ENCODE results near the gene LDHAL6A.

LDHAL6A gene

GRCh38 chr11:18490736-18491485, 35.3 kb downstream of the LDHAL6A start:
- DNase-seq: no peak

- no peak for DNase-seq
Observed at GRCh38 chr11:18491924-18492323, 36.3 kb downstream of the LDHAL6A start.

GRCh38 chr11:18492888-18493287, 37.2 kb downstream of the LDHAL6A start:
- no peak for DNase-seq

GRCh38 chr11:18493310-18493709, 37.7 kb downstream of the LDHAL6A start:
- no peak for DNase-seq

- no peak for DNase-seq
Observed at GRCh38 chr11:18495271-18495670, 39.6 kb downstream of the LDHAL6A start.

GRCh38 chr11:18495703-18496102, 40.0 kb downstream of the LDHAL6A start:
- DNase-seq: no peak

GRCh38 chr11:18498039-18498438, 42.4 kb downstream of the LDHAL6A start:
- no peak for DNase-seq

- DNase-seq: no peak
Observed at GRCh38 chr11:18501629-18502028, 46.0 kb downstream of the LDHAL6A start.

- DNase-seq: no peak
Observed at GRCh38 chr11:18502352-18502751, 46.7 kb downstream of the LDHAL6A start.

- DNase-seq: no peak
Observed at GRCh38 chr11:18521122-18521521, 65.5 kb downstream of the LDHAL6A start.

GRCh38 chr11:18522388-18522787, 66.7 kb downstream of the LDHAL6A start:
- DNase-seq: peak; percentile 2

- no peak for DNase-seq
Observed at GRCh38 chr11:18523084-18523483, 67.4 kb downstream of the LDHAL6A start.

- DNase-seq: no peak
Observed at GRCh38 chr11:18524248-18524647, 68.6 kb downstream of the LDHAL6A start.

- DNase-seq: no peak
Observed at GRCh38 chr11:18526130-18526520, 70.5 kb downstream of the LDHAL6A start.

GRCh38 chr11:18526521-18527296, 71.1 kb downstream of the LDHAL6A start, which contains the start of gene TSG101:
TSS of gene TSG101 (minus strand) at chr11:18526942. CDS start at chr11:18526816, 126 bp downstream.
- DNase-seq: peak; percentile 96

- DNase-seq: peak; percentile 88
Observed at GRCh38 chr11:18527512-18527911, 71.9 kb downstream of the LDHAL6A start.

All from inflammatory macrophage treated with lipopolysaccharide for 4 hours (primary cell).